ENCODE results near the gene MED29. TPM values are rescaled to one million over a fixed set of nuclear protein-coding genes. Genes with fewer than 3 reads are reported as not detected.
A peak's percentile ranks its signal among the peaks of the same experiment; 100 is the strongest.

Gene MED29
- total and polyA plus RNA-seq, 4 donors = 17.8 to 77.7 (median 57.2) TPM

DNA sequence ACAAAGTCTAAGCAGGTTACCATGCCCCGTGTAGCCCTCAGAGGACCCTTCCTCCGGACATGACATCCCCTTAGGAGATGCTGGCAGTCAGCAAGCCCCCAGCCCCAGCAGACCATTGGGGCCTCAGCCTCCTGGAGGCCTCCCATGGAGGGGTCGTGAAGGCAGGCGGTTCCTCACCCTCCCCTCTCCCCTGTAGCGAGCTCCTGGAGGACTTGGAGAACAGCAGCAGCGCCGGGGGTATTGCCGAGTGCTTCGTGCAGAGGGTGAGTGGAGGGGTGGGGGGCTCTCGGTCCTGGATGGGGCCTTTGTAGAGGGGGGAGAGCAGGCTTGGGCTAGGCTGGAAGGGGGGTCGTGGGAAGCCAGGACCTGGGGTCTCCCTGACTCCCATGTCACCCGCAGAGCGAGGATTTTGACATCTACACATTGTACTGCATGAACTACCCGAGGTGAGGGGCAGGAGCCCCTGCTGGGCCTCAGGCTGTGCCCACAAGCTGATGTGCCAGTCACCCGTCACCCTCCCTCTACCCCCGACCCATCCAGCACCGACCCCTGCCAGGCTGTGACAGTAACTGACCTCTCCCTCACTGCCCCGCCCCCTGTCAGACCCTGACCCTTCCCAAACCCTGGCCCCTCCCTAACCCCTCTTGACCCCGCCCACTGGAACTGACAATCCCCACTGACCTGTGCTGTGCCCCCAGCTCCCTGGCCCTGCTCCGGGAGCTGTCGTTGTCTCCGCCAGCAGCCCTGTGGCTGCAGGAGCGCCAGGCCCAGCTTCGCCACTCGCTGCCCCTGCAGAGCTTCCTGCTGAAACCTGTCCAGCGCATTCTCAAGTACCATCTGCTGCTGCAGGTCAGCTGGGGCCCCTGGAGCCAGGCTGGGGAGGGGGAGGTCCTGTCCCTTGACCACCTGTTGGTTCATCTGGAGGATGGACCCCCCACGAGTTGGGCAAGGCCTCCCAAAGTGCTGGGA lies 25.3 kb downstream of the MED29 start:
- no peak for DNase-seq (ENCODE audit: low read depth in 4 of 6, low spot score in 6 of 6)
- WGBS (ENCODE audit: insufficient coverage) = 75% methylated on average over 15 of the region's 27 CpGs
- Histone ChIP-seq H3K4me1 (ENCODE audit: control insufficient read depth, insufficient read depth, low read length) (peaks cover 27% of the 10 kb centered on the region), H3K27me3 (ENCODE audit: control insufficient read depth, insufficient read depth, low read length) (no peaks in the 10 kb centered on the region), H3K4me3 (ENCODE audit: low read depth, low read length) (no peak overlapping the region), H3K27ac (ENCODE audit: low read depth, low read length) (no peak overlapping the region), H3K9me3 (ENCODE audit: control insufficient read depth, insufficient read depth, low read length) (no peaks in the 10 kb centered on the region), H3K36me3 (ENCODE audit: control insufficient read depth, insufficient read depth, low read length) (peaks cover 69% of the 10 kb centered on the region)

GRCh38 chr19:39417463-39418181 lies 26.4 kb downstream of the MED29 start:
- Histone ChIP-seq H3K27me3 (ENCODE audit: control insufficient read depth, insufficient read depth, low read length) (no peaks in the 10 kb centered on the region), H3K4me1 (ENCODE audit: control insufficient read depth, insufficient read depth, low read length) (peaks cover 27% of the 10 kb centered on the region), H3K36me3 (ENCODE audit: control insufficient read depth, insufficient read depth, low read length) (peaks cover 80% of the 10 kb centered on the region), H3K27ac (ENCODE audit: low read depth, low read length) (no peak overlapping the region), H3K9me3 (ENCODE audit: control insufficient read depth, insufficient read depth, low read length) (no peaks in the 10 kb centered on the region), H3K4me3 (ENCODE audit: low read depth, low read length) (no peak overlapping the region)
- DNase-seq (ENCODE audit: low read depth in 4 of 6, low spot score in 6 of 6) = no peak
- 89% methylated on average over 21 of the region's 30 CpGs for WGBS (ENCODE audit: insufficient coverage)

DNA sequence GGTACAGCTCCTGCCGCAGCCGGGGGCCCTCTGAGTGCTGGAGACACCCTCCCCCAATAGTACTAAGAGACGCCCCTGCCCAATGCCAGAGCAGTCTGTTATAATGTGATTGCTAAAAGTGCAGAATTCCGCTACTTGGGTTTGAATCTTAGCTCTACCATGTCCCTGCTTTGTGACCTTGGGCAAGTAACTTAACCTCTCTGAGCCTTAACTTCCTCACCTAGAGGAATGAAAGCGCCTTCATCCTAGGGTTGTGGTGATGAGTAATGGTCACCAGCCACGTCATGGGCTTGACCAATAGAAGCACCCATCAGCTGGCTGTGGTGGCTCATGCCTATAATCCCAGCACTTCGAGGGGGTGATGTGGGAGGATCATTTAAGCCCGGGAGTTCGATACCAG lies 27.8 kb downstream of the MED29 start:
- 100% methylated on average over 2 of the region's 9 CpGs for WGBS (ENCODE audit: insufficient coverage)

DNA sequence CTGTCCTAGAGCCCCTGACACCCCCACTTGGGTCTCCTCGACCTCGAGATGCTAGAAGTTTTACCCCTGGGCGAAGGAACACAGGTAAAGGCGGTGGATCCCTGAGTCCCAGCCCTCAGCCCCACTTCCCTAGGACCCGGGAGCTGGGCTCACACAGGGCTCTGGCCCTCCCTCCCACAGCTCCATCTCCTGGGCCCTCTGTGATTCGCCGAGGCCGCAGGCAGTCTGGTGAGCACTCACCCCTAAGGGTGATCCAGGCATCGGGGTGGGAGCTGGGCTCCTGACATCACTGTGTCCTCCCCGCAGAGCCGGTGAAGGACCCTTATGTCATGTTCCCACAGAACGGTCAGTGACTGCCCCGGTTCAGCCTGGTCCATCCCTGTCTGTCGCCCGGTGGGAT lies 29.6 kb downstream of the MED29 start:
- Histone ChIP-seq H3K9me3 (ENCODE audit: control insufficient read depth, insufficient read depth, low read length) (no peaks in the 10 kb centered on the region), H3K27ac (ENCODE audit: low read depth, low read length) (no peak overlapping the region), H3K4me1 (ENCODE audit: control insufficient read depth, insufficient read depth, low read length) (peaks cover 5% of the 10 kb centered on the region), H3K27me3 (ENCODE audit: control insufficient read depth, insufficient read depth, low read length) (no peaks in the 10 kb centered on the region), H3K4me3 (ENCODE audit: low read depth, low read length) (no peak overlapping the region), H3K36me3 (ENCODE audit: control insufficient read depth, insufficient read depth, low read length) (peaks cover 95% of the 10 kb centered on the region)
- no peak for DNase-seq (ENCODE audit: low read depth in 4 of 6, low spot score in 6 of 6)
- 95% methylated on average over 11 of the region's 15 CpGs for WGBS (ENCODE audit: insufficient coverage)

More for the DNA sequence above, 27.8 kb downstream of the MED29 start:
- Histone ChIP-seq H3K27me3 (ENCODE audit: control insufficient read depth, insufficient read depth, low read length) (no peaks in the 10 kb centered on the region), H3K4me1 (ENCODE audit: control insufficient read depth, insufficient read depth, low read length) (peaks cover 22% of the 10 kb centered on the region), H3K27ac (ENCODE audit: low read depth, low read length) (no peak overlapping the region), H3K36me3 (ENCODE audit: control insufficient read depth, insufficient read depth, low read length) (peaks cover 94% of the 10 kb centered on the region), H3K9me3 (ENCODE audit: control insufficient read depth, insufficient read depth, low read length) (no peaks in the 10 kb centered on the region), H3K4me3 (ENCODE audit: low read depth, low read length) (no peak overlapping the region)
- DNase-seq (ENCODE audit: low read depth in 4 of 6, low spot score in 6 of 6) = no peak

GRCh38 chr19:39422020-39422419 lies 30.8 kb downstream of the MED29 start:
- WGBS (ENCODE audit: insufficient coverage) = 100% methylated on average over 2 of the region's 5 CpGs
- H3K27me3 ChIP-seq (ENCODE audit: control insufficient read depth, insufficient read depth, low read length) = no peaks in the 10 kb centered on the region
- no peak overlapping the region for H3K27ac ChIP-seq (ENCODE audit: low read depth, low read length)
- no peaks in the 10 kb centered on the region for H3K4me1 ChIP-seq (ENCODE audit: control insufficient read depth, insufficient read depth, low read length)
- no peak overlapping the region for H3K4me3 ChIP-seq (ENCODE audit: low read depth, low read length)
- H3K36me3 ChIP-seq (ENCODE audit: control insufficient read depth, insufficient read depth, low read length) = peaks cover 82% of the 10 kb centered on the region
- no peak for DNase-seq (ENCODE audit: low read depth in 4 of 6, low spot score in 6 of 6)
- H3K9me3 ChIP-seq (ENCODE audit: control insufficient read depth, insufficient read depth, low read length) = no peaks in the 10 kb centered on the region

DNA sequence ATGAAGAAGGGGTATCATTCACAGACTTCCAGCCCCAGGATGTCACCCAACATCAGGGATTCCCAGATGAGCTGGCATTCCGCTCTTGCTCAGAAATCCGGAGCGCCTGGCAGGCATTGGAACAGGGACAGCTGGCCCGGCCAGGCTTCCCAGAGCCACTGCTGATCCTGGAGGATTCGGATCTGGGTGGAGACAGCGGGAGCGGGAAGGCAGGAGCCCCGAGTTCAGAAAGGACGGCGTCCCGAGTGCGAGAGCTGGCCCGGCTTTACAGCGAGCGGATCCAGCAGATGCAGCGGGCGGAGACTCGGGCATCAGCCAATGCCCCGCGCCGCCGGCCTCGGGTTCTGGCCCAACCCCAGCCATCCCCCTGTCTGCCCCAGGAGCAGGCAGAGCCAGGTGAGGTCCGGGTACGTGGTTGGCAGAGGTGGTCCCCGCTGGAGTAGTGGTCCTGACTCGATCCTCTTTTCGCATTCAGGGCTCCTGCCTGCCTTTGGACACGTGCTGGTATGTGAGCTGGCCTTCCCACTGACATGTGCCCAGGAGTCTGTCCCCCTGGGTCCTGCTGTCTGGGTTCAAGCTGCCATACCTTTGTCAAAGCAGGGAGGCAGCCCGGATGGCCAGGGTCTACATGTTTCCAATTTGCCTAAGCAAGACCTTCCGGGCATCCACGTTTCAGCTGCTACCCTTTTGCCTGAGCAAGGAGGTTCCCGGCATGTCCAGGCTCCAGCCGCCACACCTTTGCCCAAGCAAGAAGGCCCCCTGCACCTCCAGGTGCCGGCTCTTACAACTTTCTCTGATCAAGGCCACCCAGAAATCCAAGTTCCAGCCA lies 32.3 kb downstream of the MED29 start:
- Histone ChIP-seq H3K27ac (ENCODE audit: low read depth, low read length) (no peak overlapping the region), H3K36me3 (ENCODE audit: control insufficient read depth, insufficient read depth, low read length) (peaks cover 68% of the 10 kb centered on the region), H3K27me3 (ENCODE audit: control insufficient read depth, insufficient read depth, low read length) (no peaks in the 10 kb centered on the region), H3K4me3 (ENCODE audit: low read depth, low read length) (no peak overlapping the region), H3K9me3 (ENCODE audit: control insufficient read depth, insufficient read depth, low read length) (no peaks in the 10 kb centered on the region), H3K4me1 (ENCODE audit: control insufficient read depth, insufficient read depth, low read length) (peaks cover 5% of the 10 kb centered on the region)
- DNase-seq (ENCODE audit: low read depth in 4 of 6, low spot score in 6 of 6) = no peak
- WGBS (ENCODE audit: insufficient coverage) = 93% methylated on average over 35 of the region's 35 CpGs

GRCh38 chr19:39424934-39425333 lies 33.8 kb downstream of the MED29 start:
- DNase-seq (ENCODE audit: low read depth in 4 of 6, low spot score in 6 of 6) = no peak

GRCh38 chr19:39425744-39426143 lies 34.6 kb downstream of the MED29 start:
- no peak overlapping the region for H3K4me3 ChIP-seq (ENCODE audit: low read depth, low read length)
- H3K27me3 ChIP-seq (ENCODE audit: control insufficient read depth, insufficient read depth, low read length) = no peaks in the 10 kb centered on the region
- H3K4me1 ChIP-seq (ENCODE audit: control insufficient read depth, insufficient read depth, low read length) = peaks cover 10% of the 10 kb centered on the region
- 90% methylated on average over 7 of the region's 7 CpGs for WGBS (ENCODE audit: insufficient coverage)
- no peaks in the 10 kb centered on the region for H3K9me3 ChIP-seq (ENCODE audit: control insufficient read depth, insufficient read depth, low read length)
- H3K27ac ChIP-seq (ENCODE audit: low read depth, low read length) = no peak overlapping the region
- peaks cover 45% of the 10 kb centered on the region for H3K36me3 ChIP-seq (ENCODE audit: control insufficient read depth, insufficient read depth, low read length)
- DNase-seq (ENCODE audit: low read depth in 4 of 6, low spot score in 6 of 6) = no peak

More at GRCh38 chr19:39424934-39425333, 33.8 kb downstream of the MED29 start:
- Histone ChIP-seq H3K4me3 (ENCODE audit: low read depth, low read length) (no peak overlapping the region), H3K27me3 (ENCODE audit: control insufficient read depth, insufficient read depth, low read length) (no peaks in the 10 kb centered on the region), H3K9me3 (ENCODE audit: control insufficient read depth, insufficient read depth, low read length) (no peaks in the 10 kb centered on the region), H3K4me1 (ENCODE audit: control insufficient read depth, insufficient read depth, low read length) (peaks cover 10% of the 10 kb centered on the region), H3K36me3 (ENCODE audit: control insufficient read depth, insufficient read depth, low read length) (peaks cover 53% of the 10 kb centered on the region), H3K27ac (ENCODE audit: low read depth, low read length) (no peak overlapping the region)
- 90% methylated on average over 14 of the region's 16 CpGs for WGBS (ENCODE audit: insufficient coverage)

DNA sequence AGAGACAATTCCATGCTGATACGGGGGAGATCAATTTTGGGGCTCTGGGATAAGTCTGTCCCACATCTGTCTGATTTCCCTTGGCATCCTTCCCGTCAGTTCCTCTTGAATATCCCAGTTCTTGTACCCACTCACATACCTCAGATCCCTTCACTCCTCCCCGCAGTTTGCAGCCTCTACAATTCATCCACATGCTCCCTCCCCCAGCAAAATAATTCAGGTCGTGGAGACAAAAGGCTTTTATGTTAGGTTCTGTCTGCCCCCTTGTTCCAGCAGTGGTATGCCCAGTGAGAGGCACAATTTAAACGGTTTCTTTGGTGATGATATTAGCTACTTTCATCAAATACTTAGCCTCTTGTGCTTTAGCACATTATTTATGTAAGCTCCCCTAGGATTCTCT lies 35.0 kb downstream of the MED29 start:
- 63% methylated on average over 2 of the region's 5 CpGs for WGBS (ENCODE audit: insufficient coverage)
- no peak for DNase-seq (ENCODE audit: low read depth in 4 of 6, low spot score in 6 of 6)
- Histone ChIP-seq H3K27me3 (ENCODE audit: control insufficient read depth, insufficient read depth, low read length) (no peaks in the 10 kb centered on the region), H3K9me3 (ENCODE audit: control insufficient read depth, insufficient read depth, low read length) (no peaks in the 10 kb centered on the region), H3K27ac (ENCODE audit: low read depth, low read length) (peak overlapping the region; percentile 15), H3K36me3 (ENCODE audit: control insufficient read depth, insufficient read depth, low read length) (peaks cover 45% of the 10 kb centered on the region), H3K4me3 (ENCODE audit: low read depth, low read length) (no peak overlapping the region), H3K4me1 (ENCODE audit: control insufficient read depth, insufficient read depth, low read length) (peaks cover 13% of the 10 kb centered on the region)
